Measurements from ENCODE around the gene FOXP1.

FOXP1 gene

DNA sequence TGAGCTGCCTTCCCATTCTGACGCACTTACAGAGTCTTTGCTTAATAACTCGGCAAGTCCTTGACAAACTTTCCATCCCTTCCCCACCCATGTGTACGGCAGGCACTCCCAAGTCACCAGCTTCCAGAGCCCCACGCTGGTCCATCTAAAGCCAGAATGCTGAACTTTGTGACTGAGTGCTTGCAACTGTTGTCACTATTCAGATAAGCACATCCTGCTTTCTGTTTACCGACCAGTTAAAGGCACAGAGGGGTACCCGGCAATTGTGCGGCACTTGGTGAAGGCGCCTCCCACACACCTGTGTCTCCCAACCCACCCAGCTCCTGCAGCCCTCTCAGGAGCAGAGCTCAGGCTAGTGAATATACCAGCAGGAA lies 430.6 kb downstream of the FOXP1 start:
- no peak overlapping the region for H3K9ac ChIP-seq (ENCODE audit: low read length)
- H2AFZ ChIP-seq (ENCODE audit: insufficient read depth, low read length, poor library complexity) = no peak overlapping the region
- no peak overlapping the region for H4K12ac ChIP-seq (ENCODE audit: low read depth, low read length)
- no peak overlapping the region for H3K4me3 ChIP-seq (ENCODE audit: low read depth, low read length)
- no peak overlapping the region for H4K91ac ChIP-seq (ENCODE audit: low read depth, low read length)
- H3K18ac ChIP-seq (ENCODE audit: low read length) = no peak overlapping the region
- no peaks in the 10 kb centered on the region for H3K27me3 ChIP-seq (ENCODE audit: insufficient read depth, low read length)
- H3K23ac ChIP-seq (ENCODE audit: low read length) = no peak overlapping the region
- DNase-seq = no peak
- no peaks in the 10 kb centered on the region for H3K9me3 ChIP-seq (ENCODE audit: insufficient read depth, low read depth, low read length)
- H3K4me2 ChIP-seq (ENCODE audit: low read length) = no peak overlapping the region
- no peaks in the 10 kb centered on the region for H3K79me2 ChIP-seq (ENCODE audit: control insufficient read depth, insufficient read depth, low read length, poor library complexity)
- no peak overlapping the region for H3K27ac ChIP-seq (ENCODE audit: low read depth, low read length)
- H3K36me3 ChIP-seq (ENCODE audit: control insufficient read depth in 1 of 2, insufficient read depth in 2 of 2, low read length in 2 of 2) = no peaks in the 10 kb centered on the region
- no peak overlapping the region for H4K8ac ChIP-seq (ENCODE audit: low read depth, low read length)
- no peaks in the 10 kb centered on the region for H3K79me1 ChIP-seq (ENCODE audit: low read length)
- no CpG with 5 or more reads among the region's 8 CpGs for WGBS (ENCODE audit: extremely low coverage, insufficient coverage, insufficient read length)
- H2BK5ac ChIP-seq (ENCODE audit: low read depth, low read length, poor library complexity) = no peak overlapping the region
- no peak overlapping the region for H3K14ac ChIP-seq (ENCODE audit: low read length)
- H2BK120ac ChIP-seq (ENCODE audit: insufficient read depth, low read length, poor library complexity) = no peak overlapping the region
- no peak overlapping the region for H2AK5ac ChIP-seq (ENCODE audit: low read length)
- H3K4me1 ChIP-seq (ENCODE audit: control insufficient read depth in 1 of 2, insufficient read depth in 2 of 2, low read length in 2 of 2) = no peaks in the 10 kb centered on the region
- no peak overlapping the region for H3K4ac ChIP-seq (ENCODE audit: low read depth, low read length)
- H2BK12ac ChIP-seq (ENCODE audit: low read length) = no peak overlapping the region

GRCh38 chr3:71152039-71152891 lies 431.3 kb downstream of the FOXP1 start:
- Histone ChIP-seq H2BK12ac (ENCODE audit: low read length) (no peak overlapping the region), H2AFZ (ENCODE audit: insufficient read depth, low read length, poor library complexity) (no peak overlapping the region), H3K79me2 (ENCODE audit: control insufficient read depth, insufficient read depth, low read length, poor library complexity) (no peaks in the 10 kb centered on the region), H3K27ac (ENCODE audit: low read depth, low read length) (no peak overlapping the region), H3K4ac (ENCODE audit: low read depth, low read length) (no peak overlapping the region), H2BK120ac (ENCODE audit: insufficient read depth, low read length, poor library complexity) (no peak overlapping the region), H4K8ac (ENCODE audit: low read depth, low read length) (no peak overlapping the region), H4K12ac (ENCODE audit: low read depth, low read length) (no peak overlapping the region), H2AK5ac (ENCODE audit: low read length) (no peak overlapping the region), H3K4me3 (ENCODE audit: low read depth, low read length) (no peak overlapping the region), H3K9ac (ENCODE audit: low read length) (no peak overlapping the region), H3K4me2 (ENCODE audit: low read length) (no peak overlapping the region), H3K4me1 (ENCODE audit: control insufficient read depth in 1 of 2, insufficient read depth in 2 of 2, low read length in 2 of 2) (no peaks in the 10 kb centered on the region), H3K9me3 (ENCODE audit: insufficient read depth, low read depth, low read length) (no peaks in the 10 kb centered on the region), H3K23ac (ENCODE audit: low read length) (no peak overlapping the region), H3K14ac (ENCODE audit: low read length) (no peak overlapping the region), H2BK5ac (ENCODE audit: low read depth, low read length, poor library complexity) (no peak overlapping the region), H3K27me3 (ENCODE audit: insufficient read depth, low read length) (no peaks in the 10 kb centered on the region), H4K91ac (ENCODE audit: low read depth, low read length) (no peak overlapping the region), H3K36me3 (ENCODE audit: control insufficient read depth in 1 of 2, insufficient read depth in 2 of 2, low read length in 2 of 2) (no peaks in the 10 kb centered on the region), H3K79me1 (ENCODE audit: low read length) (no peaks in the 10 kb centered on the region), H3K18ac (ENCODE audit: low read length) (no peak overlapping the region)
- DNase-seq = no peak
- no CpG with 5 or more reads among the region's 4 CpGs for WGBS (ENCODE audit: extremely low coverage, insufficient coverage, insufficient read length)

GRCh38 chr3:71149959-71150954 lies 433.3 kb downstream of the FOXP1 start:
- H3K36me3 ChIP-seq (ENCODE audit: control insufficient read depth in 1 of 2, insufficient read depth in 2 of 2, low read length in 2 of 2) = no peaks in the 10 kb centered on the region
- H3K23ac ChIP-seq (ENCODE audit: low read length) = no peak overlapping the region
- DNase-seq = no peak
- H2AFZ ChIP-seq (ENCODE audit: insufficient read depth, low read length, poor library complexity) = no peak overlapping the region
- no peak overlapping the region for H4K8ac ChIP-seq (ENCODE audit: low read depth, low read length)
- no peak overlapping the region for H3K4me2 ChIP-seq (ENCODE audit: low read length)
- H4K91ac ChIP-seq (ENCODE audit: low read depth, low read length) = no peak overlapping the region
- H3K27me3 ChIP-seq (ENCODE audit: insufficient read depth, low read length) = no peaks in the 10 kb centered on the region
- no peak overlapping the region for H4K12ac ChIP-seq (ENCODE audit: low read depth, low read length)
- H3K9me3 ChIP-seq (ENCODE audit: insufficient read depth, low read depth, low read length) = no peaks in the 10 kb centered on the region
- no peak overlapping the region for H2BK5ac ChIP-seq (ENCODE audit: low read depth, low read length, poor library complexity)
- no peak overlapping the region for H3K9ac ChIP-seq (ENCODE audit: low read length)
- H3K79me2 ChIP-seq (ENCODE audit: control insufficient read depth, insufficient read depth, low read length, poor library complexity) = no peaks in the 10 kb centered on the region
- no peak overlapping the region for H3K18ac ChIP-seq (ENCODE audit: low read length)
- H3K27ac ChIP-seq (ENCODE audit: low read depth, low read length) = no peak overlapping the region
- whole genome bisulfite sequencing (ENCODE audit: extremely low coverage, insufficient coverage, insufficient read length) = no CpG with 5 or more reads among the region's 14 CpGs
- no peak overlapping the region for H2AK5ac ChIP-seq (ENCODE audit: low read length)
- no peak overlapping the region for H2BK120ac ChIP-seq (ENCODE audit: insufficient read depth, low read length, poor library complexity)
- H3K4ac ChIP-seq (ENCODE audit: low read depth, low read length) = no peak overlapping the region
- no peak overlapping the region for H3K4me3 ChIP-seq (ENCODE audit: low read depth, low read length)
- H2BK12ac ChIP-seq (ENCODE audit: low read length) = no peak overlapping the region
- H3K4me1 ChIP-seq (ENCODE audit: control insufficient read depth in 1 of 2, insufficient read depth in 2 of 2, low read length in 2 of 2) = no peaks in the 10 kb centered on the region
- no peaks in the 10 kb centered on the region for H3K79me1 ChIP-seq (ENCODE audit: low read length)
- H3K14ac ChIP-seq (ENCODE audit: low read length) = no peak overlapping the region

GRCh38 chr3:71148455-71149060 lies 435.0 kb downstream of the FOXP1 start:
- Histone ChIP-seq H3K36me3 (ENCODE audit: control insufficient read depth in 1 of 2, insufficient read depth in 2 of 2, low read length in 2 of 2) (no peaks in the 10 kb centered on the region), H3K4me2 (ENCODE audit: low read length) (no peak overlapping the region), H2AK5ac (ENCODE audit: low read length) (no peak overlapping the region), H3K27ac (ENCODE audit: low read depth, low read length) (no peak overlapping the region), H3K27me3 (ENCODE audit: insufficient read depth, low read length) (no peaks in the 10 kb centered on the region), H3K4me1 (ENCODE audit: control insufficient read depth in 1 of 2, insufficient read depth in 2 of 2, low read length in 2 of 2) (no peaks in the 10 kb centered on the region), H2BK12ac (ENCODE audit: low read length) (no peak overlapping the region), H3K4me3 (ENCODE audit: low read depth, low read length) (no peak overlapping the region), H2BK120ac (ENCODE audit: insufficient read depth, low read length, poor library complexity) (no peak overlapping the region), H3K9ac (ENCODE audit: low read length) (no peak overlapping the region), H3K14ac (ENCODE audit: low read length) (no peak overlapping the region), H3K18ac (ENCODE audit: low read length) (no peak overlapping the region), H4K91ac (ENCODE audit: low read depth, low read length) (no peak overlapping the region), H4K8ac (ENCODE audit: low read depth, low read length) (no peak overlapping the region), H3K4ac (ENCODE audit: low read depth, low read length) (no peak overlapping the region), H3K79me2 (ENCODE audit: control insufficient read depth, insufficient read depth, low read length, poor library complexity) (no peaks in the 10 kb centered on the region), H3K23ac (ENCODE audit: low read length) (no peak overlapping the region), H2AFZ (ENCODE audit: insufficient read depth, low read length, poor library complexity) (no peak overlapping the region), H3K79me1 (ENCODE audit: low read length) (no peaks in the 10 kb centered on the region), H2BK5ac (ENCODE audit: low read depth, low read length, poor library complexity) (no peak overlapping the region), H4K12ac (ENCODE audit: low read depth, low read length) (no peak overlapping the region), H3K9me3 (ENCODE audit: insufficient read depth, low read depth, low read length) (no peaks in the 10 kb centered on the region)
- no CpG with 5 or more reads among the region's 1 CpG for WGBS (ENCODE audit: extremely low coverage, insufficient coverage, insufficient read length)
- peak in 1 of 2 donors; percentile 50 for DNase-seq

Data from trophoblast cell (in vitro differentiated cells and primary cell).